GM12872 (cell line): Measurements from ENCODE around the gene OR2A42.

Source experiments
- CTCF ChIP-seq: IDR thresholded peaks from 3 replicates; pipeline ENCODE4 v1.5.1; 2011; ENCODE audit warnings: low read depth, mild to moderate bottlenecking, low read length, moderate library complexity; ENCODE audit not compliant: insufficient read depth

OR2A42 gene

GRCh38 chr7:144178380-144179164 is 60.8 kb downstream of the OR2A42 start:
- TF ChIP-seq CTCF, result peak; percentile 39; the same call in 2 of the 3 replicates
